Progenitor cell of endocrine pancreas (in vitro differentiated cells): ENCODE data around the gene WDR59. TPM values are rescaled to one million over a fixed set of nuclear protein-coding genes. Genes with fewer than 3 reads are reported as not detected.
"Not testable (repeated sequence)": the region's sequence is repeated elsewhere in the genome, so short reads cannot be mapped to it uniquely, and the experiment has no call there.

Experiments used
- DNase-seq: peaks from one replicate; pipeline ENCODE4 v3.0.0; 2021; ENCODE audit warnings: low spot score; ENCODE audit not compliant: unreplicated experiment
- H3K27ac Mint-ChIP-seq: 2 replicates; pipeline ENCODE4 v1.8.0; 2021; ENCODE audit warnings: mild to moderate bottlenecking, moderate library complexity, mixed read lengths
- H3K27me3 Mint-ChIP-seq: 2 replicates; pipeline ENCODE4 v1.8.0; 2021; ENCODE audit warnings: mixed read lengths
- H3K36me3 Mint-ChIP-seq: 2 replicates; pipeline ENCODE4 v1.8.0; 2022; ENCODE audit warnings: mixed read lengths; ENCODE audit not compliant: insufficient read depth
- H3K4me1 Mint-ChIP-seq: 2 replicates; pipeline ENCODE4 v1.8.0; 2021; ENCODE audit warnings: low read depth, mixed read lengths
- H3K4me3 Mint-ChIP-seq: 2 replicates; pipeline ENCODE4 v1.8.0; 2021; ENCODE audit warnings: low read depth, mild to moderate bottlenecking, moderate library complexity, mixed read lengths
- H3K9me3 Mint-ChIP-seq: 2 replicates; pipeline ENCODE4 v1.8.0; 2021; ENCODE audit warnings: low read depth, mixed read lengths
- total RNA-seq: library from RNA; stranded (reverse); gene quantifications from 2 replicates; pipeline ENCODE4 v1.2.1, GENCODE V29; 2021
- TF ChIP-seq, protein P1 (sequence below): fragments of 200-600 bp; sonication (generic); IDR thresholded peaks from one replicate; pipeline ENCODE4 v1.5.0; 2021; ENCODE audit warnings: antibody characterized with exemption, mild to moderate bottlenecking; ENCODE audit not compliant: unreplicated experiment

WDR59 gene
- total RNA-seq, 1 donor from 2014 or later, result 154 TPM

DNA sequence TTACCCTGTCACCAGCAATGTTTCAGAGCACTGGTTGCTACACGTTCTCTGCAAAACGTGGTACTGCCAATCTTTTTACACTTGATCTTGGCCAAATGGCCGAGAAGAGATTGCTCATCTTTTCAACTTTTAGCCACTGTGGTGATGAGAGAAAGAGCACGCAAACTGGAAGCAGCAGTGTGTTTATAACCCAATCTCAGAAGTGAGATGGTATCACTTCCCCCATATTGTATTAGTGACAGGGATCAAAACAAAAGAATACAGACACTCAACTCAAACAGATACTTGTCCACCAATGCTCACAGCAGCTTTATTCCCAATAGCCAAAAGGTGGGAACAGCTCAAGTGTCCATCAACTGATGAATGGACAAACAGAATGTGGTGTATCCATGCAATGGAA lies 138.2 kb downstream of the WDR59 start:
- TF ChIP-seq, protein P1, sequence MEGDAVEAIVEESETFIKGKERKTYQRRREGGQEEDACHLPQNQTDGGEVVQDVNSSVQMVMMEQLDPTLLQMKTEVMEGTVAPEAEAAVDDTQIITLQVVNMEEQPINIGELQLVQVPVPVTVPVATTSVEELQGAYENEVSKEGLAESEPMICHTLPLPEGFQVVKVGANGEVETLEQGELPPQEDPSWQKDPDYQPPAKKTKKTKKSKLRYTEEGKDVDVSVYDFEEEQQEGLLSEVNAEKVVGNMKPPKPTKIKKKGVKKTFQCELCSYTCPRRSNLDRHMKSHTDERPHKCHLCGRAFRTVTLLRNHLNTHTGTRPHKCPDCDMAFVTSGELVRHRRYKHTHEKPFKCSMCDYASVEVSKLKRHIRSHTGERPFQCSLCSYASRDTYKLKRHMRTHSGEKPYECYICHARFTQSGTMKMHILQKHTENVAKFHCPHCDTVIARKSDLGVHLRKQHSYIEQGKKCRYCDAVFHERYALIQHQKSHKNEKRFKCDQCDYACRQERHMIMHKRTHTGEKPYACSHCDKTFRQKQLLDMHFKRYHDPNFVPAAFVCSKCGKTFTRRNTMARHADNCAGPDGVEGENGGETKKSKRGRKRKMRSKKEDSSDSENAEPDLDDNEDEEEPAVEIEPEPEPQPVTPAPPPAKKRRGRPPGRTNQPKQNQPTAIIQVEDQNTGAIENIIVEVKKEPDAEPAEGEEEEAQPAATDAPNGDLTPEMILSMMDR, result no peak
- Mint-ChIP-seq H3K27me3 (no peaks in the 10 kb centered on the region), H3K4me3 (no peak overlapping the region), H3K27ac (no peak overlapping the region), H3K4me1 (peaks cover 2% of the 10 kb centered on the region), H3K9me3 (no peaks in the 10 kb centered on the region), H3K36me3 (no peaks in the 10 kb centered on the region)
- DNase-seq, result no peak

GRCh38 chr16:74844041-74844980 lies 140.6 kb downstream of the WDR59 start:
- no peaks in the 10 kb centered on the region for H3K9me3 Mint-ChIP-seq
- no peak overlapping the region for H3K27ac Mint-ChIP-seq
- H3K27me3 Mint-ChIP-seq, result no peaks in the 10 kb centered on the region
- peaks cover 3% of the 10 kb centered on the region for H3K4me1 Mint-ChIP-seq
- no peaks in the 10 kb centered on the region for H3K36me3 Mint-ChIP-seq
- DNase-seq, result no peak
- TF ChIP-seq, protein P1, result no peak
- H3K4me3 Mint-ChIP-seq, result no peak overlapping the region

DNA sequence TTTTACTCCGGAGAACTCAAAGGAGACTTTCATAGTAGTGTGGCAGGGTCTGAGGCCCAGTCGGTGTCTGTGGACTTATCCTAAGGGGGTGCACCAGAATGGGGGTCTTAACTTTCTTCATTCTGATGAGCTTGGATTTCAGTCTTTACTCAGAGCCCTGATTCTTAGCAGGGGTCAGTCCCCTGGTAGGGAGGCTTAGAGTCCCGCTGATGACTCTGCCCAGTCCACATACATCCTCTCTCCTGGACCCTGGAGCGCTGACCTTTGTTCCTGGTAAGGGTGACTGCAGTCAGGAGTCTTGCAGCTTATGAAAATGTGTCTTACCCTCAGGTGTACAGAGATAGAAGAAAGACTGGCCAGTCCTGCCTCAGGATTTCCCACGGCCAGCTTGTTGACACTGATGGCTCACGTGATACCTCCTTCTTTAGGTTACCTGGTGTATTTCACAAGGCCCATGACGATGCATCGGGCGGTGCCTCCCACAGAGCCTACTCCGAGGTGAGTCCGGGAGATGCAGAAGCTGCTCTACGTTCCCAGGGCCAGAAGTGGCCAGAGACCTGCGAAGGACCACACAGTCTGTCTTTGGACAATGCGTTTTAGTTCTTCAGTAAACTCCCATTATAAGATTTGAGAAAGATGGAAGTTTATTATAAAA lies 141.4 kb downstream of the WDR59 start:
- not testable (repeated sequence) for H3K27me3 Mint-ChIP-seq, H3K36me3 Mint-ChIP-seq, H3K9me3 Mint-ChIP-seq, H3K4me1 Mint-ChIP-seq, H3K27ac Mint-ChIP-seq, H3K4me3 Mint-ChIP-seq, DNase-seq

GRCh38 chr16:74842413-74842812 lies 142.5 kb downstream of the WDR59 start:
- no peaks in the 10 kb centered on the region for H3K27me3 Mint-ChIP-seq
- H3K4me1 Mint-ChIP-seq, result peaks cover 3% of the 10 kb centered on the region
- H3K4me3 Mint-ChIP-seq, result no peak overlapping the region
- no peaks in the 10 kb centered on the region for H3K9me3 Mint-ChIP-seq
- no peaks in the 10 kb centered on the region for H3K36me3 Mint-ChIP-seq
- H3K27ac Mint-ChIP-seq, result no peak overlapping the region
- DNase-seq, result no peak
- TF ChIP-seq, protein P1, result no peak

DNA sequence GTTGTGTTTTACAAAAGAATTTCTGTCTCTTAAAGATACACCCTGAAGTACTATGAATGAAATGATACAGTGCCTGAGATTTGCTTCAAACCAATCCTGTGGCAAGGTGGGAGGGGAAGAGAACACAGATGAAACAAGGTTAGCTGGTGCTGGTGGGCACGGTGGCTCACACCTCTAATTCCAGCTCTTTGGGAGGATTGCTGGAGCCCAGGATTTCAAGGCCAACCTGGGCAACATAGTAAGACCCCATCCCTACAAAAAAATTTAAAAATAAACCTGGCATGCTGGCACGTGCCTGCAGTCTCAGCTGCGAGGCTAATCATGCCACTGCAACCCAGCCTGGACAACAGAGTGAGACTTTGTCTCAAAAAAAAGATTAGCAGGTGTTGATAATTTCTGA lies 143.0 kb downstream of the WDR59 start:
- Mint-ChIP-seq H3K27me3 (no peaks in the 10 kb centered on the region), H3K9me3 (no peaks in the 10 kb centered on the region), H3K4me3 (no peak overlapping the region), H3K27ac (no peak overlapping the region), H3K4me1 (peaks cover 3% of the 10 kb centered on the region), H3K36me3 (no peaks in the 10 kb centered on the region)
- DNase-seq, result no peak
- TF ChIP-seq, protein P1, result no peak
